AG04449 (cell line): ENCODE results near the gene FAM168A.

Source experiments
- CTCF ChIA-PET: fragments of 350-600 bp; formaldehyde crosslinking; extraction: SDS; loops from one replicate; lab custom pipeline; 2021; ENCODE audit warnings: antibody characterized with exemption; lab: Yijun Ruan, JAX
- POLR2A ChIA-PET: fragments of 400-600, 350-600 bp; formaldehyde crosslinking; extraction: SDS; loops from one replicate; lab custom pipeline; 2020; ENCODE audit warnings: antibody characterized with exemption, inconsistent platforms; lab: Yijun Ruan, JAX
- DNase-seq: peaks from one replicate; pipeline ENCODE4 v3.0.0-alpha.2; 2010; ENCODE audit warnings: low read depth, low spot score
- H3K4me3 ChIP-seq: 2 replicates; pipeline ENCODE4 v1.5.1; 2011; ENCODE audit warnings: low read depth, mild to moderate bottlenecking, control low read depth, low read length
- TF ChIP-seq, protein P1 (sequence below): IDR thresholded peaks from one replicate; pipeline ENCODE4 v1.5.1; 2011; ENCODE audit warnings: mild to moderate bottlenecking, moderate library complexity, low read length, control low read depth, inconsistent platforms; ENCODE audit not compliant: insufficient read depth; ENCODE audit errors: missing control alignments

The FAM168A gene

DNA sequence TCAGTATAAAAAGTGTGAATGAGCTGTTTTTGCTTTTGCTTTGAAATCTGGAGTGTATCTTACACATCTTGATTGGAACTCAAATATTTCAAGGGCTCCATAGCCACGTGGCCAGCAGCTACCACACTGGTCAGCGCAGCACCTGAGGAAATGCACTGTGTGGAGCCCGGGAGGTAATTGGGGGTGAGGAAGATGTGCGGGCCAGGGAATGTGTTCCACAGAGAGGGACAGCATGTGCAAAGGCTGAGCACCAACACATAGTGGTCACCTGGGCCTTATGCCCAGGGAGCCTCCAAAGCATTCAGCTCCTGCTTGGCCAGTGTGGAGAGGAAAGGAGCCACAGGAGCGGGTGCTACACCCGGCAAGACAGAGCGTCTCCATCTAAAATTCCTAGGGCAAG lies 200.9 kb downstream of the FAM168A start:
- TF ChIP-seq, protein P1, sequence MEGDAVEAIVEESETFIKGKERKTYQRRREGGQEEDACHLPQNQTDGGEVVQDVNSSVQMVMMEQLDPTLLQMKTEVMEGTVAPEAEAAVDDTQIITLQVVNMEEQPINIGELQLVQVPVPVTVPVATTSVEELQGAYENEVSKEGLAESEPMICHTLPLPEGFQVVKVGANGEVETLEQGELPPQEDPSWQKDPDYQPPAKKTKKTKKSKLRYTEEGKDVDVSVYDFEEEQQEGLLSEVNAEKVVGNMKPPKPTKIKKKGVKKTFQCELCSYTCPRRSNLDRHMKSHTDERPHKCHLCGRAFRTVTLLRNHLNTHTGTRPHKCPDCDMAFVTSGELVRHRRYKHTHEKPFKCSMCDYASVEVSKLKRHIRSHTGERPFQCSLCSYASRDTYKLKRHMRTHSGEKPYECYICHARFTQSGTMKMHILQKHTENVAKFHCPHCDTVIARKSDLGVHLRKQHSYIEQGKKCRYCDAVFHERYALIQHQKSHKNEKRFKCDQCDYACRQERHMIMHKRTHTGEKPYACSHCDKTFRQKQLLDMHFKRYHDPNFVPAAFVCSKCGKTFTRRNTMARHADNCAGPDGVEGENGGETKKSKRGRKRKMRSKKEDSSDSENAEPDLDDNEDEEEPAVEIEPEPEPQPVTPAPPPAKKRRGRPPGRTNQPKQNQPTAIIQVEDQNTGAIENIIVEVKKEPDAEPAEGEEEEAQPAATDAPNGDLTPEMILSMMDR: no peak
- H3K4me3 ChIP-seq: no peak overlapping the region
- DNase-seq: no peak
- POLR2A ChIA-PET: interaction anchor here (1.2 kb wide), 1 partner anchor 88 kb away, joined by 4 read pairs; no protein-coding TSS in a partner anchor
- CTCF ChIA-PET: interaction anchor here (0.7 to 14.0 kb wide), 16 partner anchors 11 to 263 kb away, joined by 3 to 248 read pairs (median 5); partner anchors contain the start of gene ARHGEF17

DNA sequence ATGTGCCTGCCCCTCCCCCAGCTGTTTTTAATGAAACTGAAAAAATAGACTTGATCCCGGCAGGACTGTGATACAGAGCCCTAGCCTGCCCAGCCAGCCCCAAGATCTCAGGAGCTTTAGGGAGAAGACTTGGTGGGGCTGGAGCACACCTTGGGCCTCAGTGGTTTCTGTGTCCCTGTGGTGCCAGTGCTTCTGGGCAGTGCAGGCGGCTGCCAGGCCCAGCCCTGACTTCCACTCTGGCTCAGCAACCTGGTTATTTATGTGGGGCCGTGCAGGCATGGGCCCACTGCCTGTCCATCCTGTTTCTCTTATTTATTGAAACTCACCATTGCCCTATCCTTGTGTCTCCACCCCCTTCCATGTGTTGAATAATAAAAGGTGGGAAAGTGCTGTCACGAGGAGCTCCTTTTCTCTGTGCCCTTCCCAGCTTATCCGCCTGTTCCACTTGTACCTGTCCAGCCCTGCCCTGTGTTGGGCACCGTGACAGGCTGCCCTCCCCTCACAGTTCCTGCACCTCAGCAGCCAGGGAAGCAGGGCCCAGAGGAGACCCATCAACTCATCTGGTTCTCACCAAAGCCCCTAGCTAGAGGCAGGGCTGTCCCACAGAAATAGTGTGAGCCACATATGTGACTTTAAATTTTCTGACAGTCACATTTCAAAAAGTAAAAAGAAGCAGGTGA lies 201.5 kb downstream of the FAM168A start:
- TF ChIP-seq, protein P1: no peak
- ChIA-PET CTCF (interaction anchor here (0.7 to 14.0 kb wide), 16 partner anchors 8 to 264 kb away, joined by 3 to 248 read pairs (median 5); partner anchors contain the start of gene ARHGEF17), POLR2A (interaction anchor here (1.2 kb wide), 1 partner anchor 88 kb away, joined by 4 read pairs; no protein-coding TSS in a partner anchor)
- H3K4me3 ChIP-seq: no peak overlapping the region
- no peak for DNase-seq

- no peak overlapping the region for H3K4me3 ChIP-seq
- TF ChIP-seq, protein P1: no peak
Measured at GRCh38 chr11:73395297-73396208, 202.4 kb downstream of the FAM168A start.

GRCh38 chr11:73394416-73395296 lies 203.3 kb downstream of the FAM168A start:
- CTCF ChIA-PET: interaction anchor here (0.9 to 14.0 kb wide), 12 partner anchors 9 to 267 kb away, joined by 3 to 248 read pairs (median 25); no protein-coding TSS in a partner anchor
- no peak overlapping the region for H3K4me3 ChIP-seq
- TF ChIP-seq, protein P1: no peak
- no peak for DNase-seq
- POLR2A ChIA-PET: no interaction called here

More at GRCh38 chr11:73395297-73396208, 202.4 kb downstream of the FAM168A start:
- POLR2A ChIA-PET: interaction anchor here (1.2 kb wide), 1 partner anchor 87 kb away, joined by 4 read pairs; no protein-coding TSS in a partner anchor
- no peak for DNase-seq
- CTCF ChIA-PET: interaction anchor here (0.9 to 14.0 kb wide), 15 partner anchors 7 to 265 kb away, joined by 3 to 248 read pairs (median 10); partner anchors contain the start of gene ARHGEF17

GRCh38 chr11:73393479-73394415 lies 204.2 kb downstream of the FAM168A start:
- H3K4me3 ChIP-seq: no peak overlapping the region
- CTCF ChIA-PET: interaction anchor here (0.6 to 9.3 kb wide), 34 partner anchors 9 to 272 kb away, joined by 3 to 107 read pairs (median 6); no protein-coding TSS in a partner anchor
- no peak for DNase-seq
- POLR2A ChIA-PET: no interaction called here
- TF ChIP-seq, protein P1: peak; percentile 86
